AG10803 (cell line): Measurements from ENCODE around the gene TOPBP1.
"Not testable (repeated sequence)": the region's sequence is repeated elsewhere in the genome, so short reads cannot be mapped to it uniquely, and the experiment has no call there.

Experiments used
- DNase-seq: peaks from one replicate; pipeline ENCODE4 v3.0.0; 2010; ENCODE audit warnings: low read depth
- H3K4me3 ChIP-seq: 2 replicates; pipeline ENCODE4 v1.5.1; 2011; ENCODE audit warnings: mild to moderate bottlenecking, low read length, control low read depth
- CTCF ChIP-seq: conservative IDR thresholded peaks from 2 replicates; pipeline ENCODE4 v1.5.1; 2011; ENCODE audit warnings: mild to moderate bottlenecking, low read length, control low read depth, inconsistent platforms

Gene TOPBP1

GRCh38 chr3:133562376-133562775 lies 99.4 kb downstream of the TOPBP1 start:
- no peak for DNase-seq
- TF ChIP-seq CTCF: no peak
- no peak overlapping the region for H3K4me3 ChIP-seq

GRCh38 chr3:133561679-133562078 lies 100.1 kb downstream of the TOPBP1 start:
- TF ChIP-seq CTCF: no peak
- no peak overlapping the region for H3K4me3 ChIP-seq
- no peak for DNase-seq

GRCh38 chr3:133551589-133551988 lies 110.2 kb downstream of the TOPBP1 start:
- not testable (repeated sequence) for DNase-seq, H3K4me3 ChIP-seq
